HepG2 (cell line): ENCODE results near the gene STK24. TPM values are rescaled to one million over a fixed set of nuclear protein-coding genes. Genes with fewer than 3 reads are reported as not detected.
A peak's percentile ranks its signal among the peaks of the same experiment; 100 is the strongest.

ENCODE experiments used
- ATAC-seq: fragments of 200-7000 bp; cut with Tn5 transposase; 3 replicates; pipeline ENCODE4 v1.9.1; 2020; ENCODE audit warnings: mild to moderate bottlenecking, moderate library complexity
- BruUV-seq: library from RNA; stranded (reverse); fragments of 400-500 nt; replicated peaks from 2 replicates; lab custom pipeline; 2021; lab: Mats Ljungman, UMichigan
- CTCF ChIA-PET: fragments of 300-600 bp; formaldehyde crosslinking; extraction: SDS; loops from one replicate; lab custom pipeline; 2021; ENCODE audit warnings: low total read pairs, inconsistent platforms, low intra/inter-chr PET ratio; lab: Yijun Ruan, JAX
- POLR2A ChIA-PET: fragments of 350-600 bp; sonication (Branson Sonifier 250); formaldehyde crosslinking; loops from one replicate; lab custom pipeline; 2020; ENCODE audit warnings: antibody characterized with exemption, inconsistent platforms; lab: Yijun Ruan, JAX
- DNase-seq: peaks from one replicate; pipeline ENCODE4 v3.0.0-alpha.2; 2015; ENCODE audit warnings: low spot score
- FAIRE-seq: peaks from 3 replicates; lab custom pipeline; 2011; peaks lifted over from hg19 to GRCh38; lab: Jason Lieb, UNC
- H2AFZ ChIP-seq: one replicate; pipeline ENCODE4 v1.6.1; 2011; ENCODE audit warnings: low read length, inconsistent platforms
- H3K27ac ChIP-seq: fragments of 300-600 bp; 3 replicates; pipeline ENCODE4 v1.8.0; 2011; ENCODE audit warnings: mixed run types, mild to moderate bottlenecking, mixed read lengths, low read length, inconsistent platforms; ENCODE audit not compliant: insufficient read depth; ENCODE audit errors: extremely low read length
- H3K27me3 ChIP-seq, 2 experiments: fragments of 200-600 bp in 1 of 2; 2 replicates in 1 of 2; 3 replicates in 1 of 2; pipeline versions ENCODE4 v1.6.0 to v1.8.0; 2011; ENCODE audit warnings: low read length in 2 of 2, mild to moderate bottlenecking in 2 of 2, moderate library complexity in 2 of 2, inconsistent platforms in 1 of 2; ENCODE audit not compliant: insufficient read depth in 2 of 2, control insufficient read depth in 1 of 2
- H3K36me3 ChIP-seq, 2 experiments: fragments of 200-600 bp in 1 of 2; replicated peaks in 1 of 2; 2 replicates in 1 of 2; 3 replicates in 1 of 2; pipeline versions ENCODE4 v1.5.1 to v1.8.0; 2011; ENCODE audit warnings: low read length in 2 of 2, inconsistent platforms in 1 of 2; ENCODE audit not compliant: insufficient read depth in 2 of 2, control insufficient read depth in 1 of 2
- H3K4me1 ChIP-seq: 2 replicates; pipeline ENCODE4 v1.5.1; 2012; ENCODE audit warnings: low read length, inconsistent platforms; ENCODE audit not compliant: insufficient read depth
- H3K4me2 ChIP-seq: 2 replicates; pipeline ENCODE4 v1.6.0; 2011; ENCODE audit warnings: low read depth, low read length, inconsistent platforms
- H3K4me3 ChIP-seq, 3 experiments: fragments of 200-600 bp in 1 of 3; sonication (generic), shearing (Covaris generic) in 1 of 3; replicated peaks in 1 of 3; 2 replicates each; pipeline ENCODE4 v1.5.1; 2011 to 2016; ENCODE audit warnings: low read length in 3 of 3, inconsistent platforms in 2 of 3, low read depth in 2 of 3, mild to moderate bottlenecking in 2 of 3, control low read depth in 1 of 3, mixed read lengths in 1 of 3; ENCODE audit not compliant: insufficient read depth in 1 of 3
- H3K79me2 ChIP-seq: one replicate; pipeline ENCODE4 v1.6.1; 2011; ENCODE audit warnings: low read length, inconsistent platforms; ENCODE audit not compliant: insufficient read depth
- H3K9ac ChIP-seq: 2 replicates; pipeline ENCODE4 v1.6.0; 2011; ENCODE audit warnings: mild to moderate bottlenecking, low read depth, low read length, inconsistent platforms; ENCODE audit not compliant: insufficient read depth
- H3K9me3 ChIP-seq: 2 replicates; pipeline ENCODE4 v1.5.1; 2012; ENCODE audit warnings: mild to moderate bottlenecking, low read length
- H4K20me1 ChIP-seq: 2 replicates; pipeline ENCODE4 v1.6.0; 2011; ENCODE audit warnings: inconsistent platforms, mild to moderate bottlenecking, low read length, moderate library complexity; ENCODE audit not compliant: insufficient read depth
- KDM5A ChIP-seq: fragments of 200-600 bp; sonication (generic); IDR thresholded peaks from 2 replicates; pipeline ENCODE4 v1.7.0; 2018; ENCODE audit warnings: antibody characterized with exemption, mild to moderate bottlenecking, low read length, borderline replicate concordance
- RCOR2 ChIP-seq: IDR thresholded peaks from 2 replicates; pipeline ENCODE4 v1.6.1; 2016; ENCODE audit warnings: missing biosample characterization, missing genetic modification reagents
- RFXAP ChIP-seq: sonication (generic); formaldehyde crosslinking; IDR thresholded peaks from 2 replicates; pipeline ENCODE4 v1.4.0; 2020; ENCODE audit warnings: missing genetic modification reagents, borderline replicate concordance
- RXRA ChIP-seq: sonication (generic); formaldehyde crosslinking; IDR thresholded peaks from 2 replicates; pipeline ENCODE4 v1.5.1; 2020; ENCODE audit warnings: missing genetic modification reagents
- SMC3 ChIP-seq: IDR thresholded peaks from 2 replicates; pipeline ENCODE4 v1.6.1; 2011; ENCODE audit warnings: low read length, improper control_type of control experiment
- ZBTB21 ChIP-seq: sonication (generic); formaldehyde crosslinking; IDR thresholded peaks from 2 replicates; pipeline ENCODE4 v1.4.0; 2020; ENCODE audit warnings: missing genetic modification reagents
- ZBTB3 ChIP-seq: sonication (generic); formaldehyde crosslinking; IDR thresholded peaks from 2 replicates; pipeline ENCODE4 v1.4.0; 2020; ENCODE audit warnings: low read depth, mild to moderate bottlenecking, moderate library complexity, missing genetic modification reagents, borderline replicate concordance
- ZNF136 ChIP-seq: sonication (generic); formaldehyde crosslinking; IDR thresholded peaks from 2 replicates; pipeline ENCODE4 v1.8.1; 2022; ENCODE audit warnings: low read depth, mild to moderate bottlenecking, moderate library complexity, missing genetic modification reagents
- ZNF3 ChIP-seq: IDR thresholded peaks from 2 replicates; pipeline ENCODE4 v1.7.0; 2017; ENCODE audit warnings: inconsistent platforms
- ZNF30 ChIP-seq: sonication (generic); formaldehyde crosslinking; IDR thresholded peaks from 2 replicates; pipeline ENCODE4 v1.5.0; 2020; ENCODE audit warnings: mild to moderate bottlenecking, missing genetic modification reagents
- ZNF354B ChIP-seq: sonication (generic); formaldehyde crosslinking; IDR thresholded peaks from 2 replicates; pipeline ENCODE4 v1.8.0; 2022; ENCODE audit warnings: mild to moderate bottlenecking, missing genetic modification reagents
- ZNF629 ChIP-seq: sonication (generic); formaldehyde crosslinking; conservative IDR thresholded peaks from 2 replicates; pipeline ENCODE4 v1.5.0; 2020; ENCODE audit warnings: missing genetic modification reagents
- WGBS: methylation state at CpG from one replicate; pipeline ENCODE4 v1.1.6; 2017; ENCODE audit warnings: low lambda C conversion rate; 5-methylcytosine and 5-hydroxymethylcytosine counted together
- in situ Hi-C: cut with HindIII; loops from 2 replicates; pipeline ENCODE4 v1.10.0; 2017; ENCODE audit warnings: low pct_unique_long_range_greater_than_20kb; ENCODE audit not compliant: extremely low pct_ligation_motif_present
- intact Hi-C: fragments of 100-400 bp; cut with micrococcal nuclease; formaldehyde crosslinking; loops from one replicate; pipeline ENCODE4 v1.10.0; 2022; ENCODE audit not compliant: unreplicated experiment
- polyA plus RNA-seq, 8 experiments: library from polyadenylated mRNA; depleted of rRNA in 3 of 8; stranded (reverse) in 7 of 8; unstranded in 1 of 8; fragments of >200 nt; fragmentation: Illumina TruSeq in 4 of 8; extraction: Trizol in 4 of 8; gene quantifications; 2 replicates each; pipeline versions ENCODE4 v1.2.1 to v1.2.3, GENCODE V29; 2011 to 2016; ENCODE audit warnings: low read depth in 4 of 8, missing spikeins in 1 of 8, mixed read lengths in 1 of 8; ENCODE audit not compliant: insufficient read depth in 1 of 8
- total RNA-seq, 5 experiments: library from RNA; depleted of rRNA; stranded (reverse); fragments of >200 nt; fragmentation: Illumina TruSeq; extraction: Trizol; gene quantifications; 2 replicates each; pipeline ENCODE4 v1.2.3, GENCODE V29; 2016; ENCODE audit warnings: low read depth in 1 of 5
- TF ChIP-seq, protein P1 (sequence below): sonication (generic); formaldehyde crosslinking; IDR thresholded peaks from 2 replicates; pipeline ENCODE4 v1.4.0; 2020; ENCODE audit warnings: mild to moderate bottlenecking, missing genetic modification reagents

STK24 gene
- total and polyA plus RNA-seq, 2 of the 13 experiments (the other 11 are each of a cell fraction or from before 2014, with no cell fraction given): 51.3 to 73.0 TPM

- peak overlapping the region in 1 of 3 experiments; percentile 66; a peak in 2 of 6 replicates for H3K4me3 ChIP-seq
- TF ChIP-seq KDM5A: no peak
- TF ChIP-seq ZBTB21 (CRISPR knock-in tag): no peak
- 0 out of 2 replicates have a peak, but pooled peaks have one; percentile 35 for TF ChIP-seq ZBTB3
- TF ChIP-seq ZNF629 (CRISPR knock-in tag): peak; percentile 80
- no peak for TF ChIP-seq RXRA (CRISPR knock-in tag)
- peak; percentile 2; the same call in 1 of the 2 replicates for TF ChIP-seq SMC3
- TF ChIP-seq ZNF3: no peak
- TF ChIP-seq ZNF30 (CRISPR knock-in tag): no peak
- TF ChIP-seq RCOR2 (CRISPR knock-in tag): no peak
- TF ChIP-seq, protein P1, sequence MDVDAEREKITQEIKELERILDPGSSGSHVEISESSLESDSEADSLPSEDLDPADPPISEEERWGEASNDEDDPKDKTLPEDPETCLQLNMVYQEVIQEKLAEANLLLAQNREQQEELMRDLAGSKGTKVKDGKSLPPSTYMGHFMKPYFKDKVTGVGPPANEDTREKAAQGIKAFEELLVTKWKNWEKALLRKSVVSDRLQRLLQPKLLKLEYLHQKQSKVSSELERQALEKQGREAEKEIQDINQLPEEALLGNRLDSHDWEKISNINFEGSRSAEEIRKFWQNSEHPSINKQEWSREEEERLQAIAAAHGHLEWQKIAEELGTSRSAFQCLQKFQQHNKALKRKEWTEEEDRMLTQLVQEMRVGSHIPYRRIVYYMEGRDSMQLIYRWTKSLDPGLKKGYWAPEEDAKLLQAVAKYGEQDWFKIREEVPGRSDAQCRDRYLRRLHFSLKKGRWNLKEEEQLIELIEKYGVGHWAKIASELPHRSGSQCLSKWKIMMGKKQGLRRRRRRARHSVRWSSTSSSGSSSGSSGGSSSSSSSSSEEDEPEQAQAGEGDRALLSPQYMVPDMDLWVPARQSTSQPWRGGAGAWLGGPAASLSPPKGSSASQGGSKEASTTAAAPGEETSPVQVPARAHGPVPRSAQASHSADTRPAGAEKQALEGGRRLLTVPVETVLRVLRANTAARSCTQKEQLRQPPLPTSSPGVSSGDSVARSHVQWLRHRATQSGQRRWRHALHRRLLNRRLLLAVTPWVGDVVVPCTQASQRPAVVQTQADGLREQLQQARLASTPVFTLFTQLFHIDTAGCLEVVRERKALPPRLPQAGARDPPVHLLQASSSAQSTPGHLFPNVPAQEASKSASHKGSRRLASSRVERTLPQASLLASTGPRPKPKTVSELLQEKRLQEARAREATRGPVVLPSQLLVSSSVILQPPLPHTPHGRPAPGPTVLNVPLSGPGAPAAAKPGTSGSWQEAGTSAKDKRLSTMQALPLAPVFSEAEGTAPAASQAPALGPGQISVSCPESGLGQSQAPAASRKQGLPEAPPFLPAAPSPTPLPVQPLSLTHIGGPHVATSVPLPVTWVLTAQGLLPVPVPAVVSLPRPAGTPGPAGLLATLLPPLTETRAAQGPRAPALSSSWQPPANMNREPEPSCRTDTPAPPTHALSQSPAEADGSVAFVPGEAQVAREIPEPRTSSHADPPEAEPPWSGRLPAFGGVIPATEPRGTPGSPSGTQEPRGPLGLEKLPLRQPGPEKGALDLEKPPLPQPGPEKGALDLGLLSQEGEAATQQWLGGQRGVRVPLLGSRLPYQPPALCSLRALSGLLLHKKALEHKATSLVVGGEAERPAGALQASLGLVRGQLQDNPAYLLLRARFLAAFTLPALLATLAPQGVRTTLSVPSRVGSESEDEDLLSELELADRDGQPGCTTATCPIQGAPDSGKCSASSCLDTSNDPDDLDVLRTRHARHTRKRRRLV (CRISPR knock-in tag): no peak
- no peak for TF ChIP-seq ZNF136
- TF ChIP-seq RFXAP (CRISPR knock-in tag): no peak
- TF ChIP-seq ZNF354B: no peak
Measured at GRCh38 chr13:98483601-98484288, 93.2 kb downstream of the STK24 start.

More at GRCh38 chr13:98483601-98484288, 93.2 kb downstream of the STK24 start:
- H3K9ac ChIP-seq: peak overlapping the region; percentile 74
- 49% methylated on average over 14 of the region's 14 CpGs for WGBS
- H3K9me3 ChIP-seq: no peaks in the 10 kb centered on the region
- H3K27ac ChIP-seq: peak overlapping the region; percentile 88
- no TSS peak for BruUV-seq
- ChIA-PET POLR2A (interaction anchor here (1.5 to 2.8 kb wide), 6 partner anchors 12 to 169 kb away, joined by 4 to 21 read pairs (median 12); partner anchors contain the start of gene STK24), CTCF (interaction anchor here (1.1 kb wide), 1 partner anchor 90 kb away, joined by 3 read pairs; no protein-coding TSS in a partner anchor)
- peak; percentile 37 for ATAC-seq
- intact Hi-C loops: loop anchor here (2.0 to 5.0 kb wide), 2 partner anchors 85 to 169 kb away; no protein-coding TSS in a partner anchor
- FAIRE-seq: peak; percentile 51
- in situ Hi-C loops: loop anchor here (5.0 kb wide), 1 partner anchor 169 kb away; no protein-coding TSS in a partner anchor
- H3K4me2 ChIP-seq: peak overlapping the region; percentile 85
- no peak for DNase-seq
- H3K36me3 ChIP-seq: peaks cover 10 to 15% of the 10 kb centered on the region in 2 experiments; a peak in 3 of 5 replicates
- H4K20me1 ChIP-seq: peaks cover 7% of the 10 kb centered on the region
- peaks cover 99% of the 10 kb centered on the region for H3K79me2 ChIP-seq
- H3K4me1 ChIP-seq: peaks cover 91% of the 10 kb centered on the region
- no peaks in the 10 kb centered on the region for H3K27me3 ChIP-seq
- no peak overlapping the region for H2AFZ ChIP-seq
